Endothelial cell (in vitro differentiated cells): Measurements from ENCODE around the gene IGSF9. TPM values are rescaled to one million over a fixed set of nuclear protein-coding genes. Genes with fewer than 3 reads are reported as not detected.

Experiments used
- DNase-seq: peaks from one replicate; pipeline ENCODE4 v3.0.0; 2021; ENCODE audit warnings: low spot score
- H3K27ac Mint-ChIP-seq: one replicate; pipeline ENCODE4 v1.8.0; 2021; ENCODE audit warnings: mixed read lengths, inconsistent platforms; ENCODE audit not compliant: unreplicated experiment
- H3K27me3 Mint-ChIP-seq: one replicate; pipeline ENCODE4 v1.8.0; 2021; ENCODE audit warnings: mild to moderate bottlenecking, moderate library complexity, mixed read lengths, inconsistent platforms; ENCODE audit not compliant: unreplicated experiment
- H3K36me3 Mint-ChIP-seq: one replicate; pipeline ENCODE4 v1.8.0; 2021; ENCODE audit warnings: mild to moderate bottlenecking, low read depth, mixed read lengths, inconsistent platforms; ENCODE audit not compliant: unreplicated experiment
- H3K4me1 Mint-ChIP-seq: one replicate; pipeline ENCODE4 v1.8.0; 2021; ENCODE audit warnings: mild to moderate bottlenecking, mixed read lengths, inconsistent platforms; ENCODE audit not compliant: unreplicated experiment
- H3K4me3 Mint-ChIP-seq: one replicate; pipeline ENCODE4 v1.8.0; 2021; ENCODE audit warnings: mild to moderate bottlenecking, mixed read lengths, inconsistent platforms; ENCODE audit not compliant: unreplicated experiment
- H3K9me3 Mint-ChIP-seq: one replicate; pipeline ENCODE4 v1.8.0; 2021; ENCODE audit warnings: mixed read lengths, inconsistent platforms; ENCODE audit not compliant: unreplicated experiment
- CTCF ChIP-seq: fragments of 200-600 bp; sonication (generic); IDR thresholded peaks from one replicate; pipeline ENCODE4 v1.5.0; 2021; ENCODE audit warnings: antibody characterized with exemption; ENCODE audit not compliant: unreplicated experiment
- total RNA-seq: library from RNA; stranded (reverse); fragmentation: NEBNext Ultra II Directional; extraction: Animal tissue kit (Norgen Biotek cat#: 25700); gene quantifications from one replicate; pipeline ENCODE4 v1.2.1, GENCODE V29; 2021; ENCODE audit not compliant: unreplicated experiment

The IGSF9 gene
- total RNA-seq, 1 donor from 2014 or later: 2.2 TPM

- Mint-ChIP-seq H3K27me3 (peaks cover 20% of the 10 kb centered on the region), H3K9me3 (no peaks in the 10 kb centered on the region), H3K36me3 (peaks cover 8% of the 10 kb centered on the region), H3K27ac (no peak overlapping the region), H3K4me3 (no peak overlapping the region), H3K4me1 (no peaks in the 10 kb centered on the region)
- TF ChIP-seq CTCF: no peak
- DNase-seq: no peak
Observed at GRCh38 chr1:159937054-159937750, 8.2 kb downstream of the IGSF9 start.

GRCh38 chr1:159936273-159936904 lies 9.0 kb downstream of the IGSF9 start:
- Mint-ChIP-seq H3K4me1 (no peaks in the 10 kb centered on the region), H3K27ac (no peak overlapping the region), H3K27me3 (peaks cover 22% of the 10 kb centered on the region), H3K9me3 (no peaks in the 10 kb centered on the region), H3K36me3 (peaks cover 12% of the 10 kb centered on the region), H3K4me3 (no peak overlapping the region)
- TF ChIP-seq CTCF: peak; percentile 99
- peak; percentile 93 for DNase-seq

- DNase-seq: no peak
- Mint-ChIP-seq H3K27ac (no peak overlapping the region), H3K9me3 (no peaks in the 10 kb centered on the region), H3K27me3 (peaks cover 22% of the 10 kb centered on the region), H3K4me3 (no peak overlapping the region), H3K36me3 (peaks cover 12% of the 10 kb centered on the region), H3K4me1 (no peaks in the 10 kb centered on the region)
- TF ChIP-seq CTCF: no peak
Observed at GRCh38 chr1:159935719-159936272, 9.6 kb downstream of the IGSF9 start.

GRCh38 chr1:159935305-159935704 lies 10.1 kb downstream of the IGSF9 start:
- DNase-seq: no peak
- Mint-ChIP-seq H3K27me3 (peaks cover 21% of the 10 kb centered on the region), H3K36me3 (peaks cover 12% of the 10 kb centered on the region), H3K27ac (no peak overlapping the region), H3K9me3 (no peaks in the 10 kb centered on the region), H3K4me1 (no peaks in the 10 kb centered on the region), H3K4me3 (no peak overlapping the region)
- no peak for TF ChIP-seq CTCF
